Activated CD4-positive, CD25-positive, alpha-beta regulatory T cell (primary cell): ENCODE measurements around the gene ADPRM.
A peak's percentile ranks its signal among the peaks of the same experiment; 100 is the strongest.
"Not testable (repeated sequence)": the region's sequence is repeated elsewhere in the genome, so short reads cannot be mapped to it uniquely, and the experiment has no call there.

Experiments
- DNase-seq, 4 experiments: peaks; one replicate each; lab custom pipeline; 2025; lab: John Stamatoyannopoulos, UW

ADPRM gene

GRCh38 chr17:10697092-10698081, at the start of gene ADPRM, which contains the start of gene SCO1:
Gene ADPRM, plus strand, starts transcription at chr17:10697594. Its CDS starts 7,333 bp downstream, at chr17:10704927.
Gene SCO1, minus strand, starts transcription at chr17:10697533. Its CDS starts 26 bp downstream, at chr17:10697507.
- peak; percentile 78 to 84 (median 81) for DNase-seq

- no peak for DNase-seq
Observed at GRCh38 chr17:10648381-10648780, 49.0 kb upstream of the ADPRM start.

DNA sequence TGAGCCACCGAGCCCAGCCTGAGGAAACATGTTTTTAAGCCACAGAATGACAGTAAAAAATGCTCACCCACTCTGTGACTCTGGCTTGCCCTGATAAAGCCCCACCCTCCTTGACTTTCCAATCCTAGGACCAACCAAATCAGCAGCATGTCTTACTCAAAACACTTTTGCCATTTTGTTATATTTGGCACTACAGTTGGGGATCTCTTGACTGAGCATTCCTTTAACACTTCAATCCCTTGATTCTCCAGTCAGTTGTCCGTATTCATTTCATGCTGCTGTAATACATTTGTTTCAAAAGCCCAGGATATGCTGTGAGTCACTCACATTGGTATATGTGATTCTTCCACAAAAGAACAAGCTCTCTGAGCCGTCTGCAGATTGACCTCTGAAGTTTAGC, 48.4 kb upstream of the ADPRM start:
- DNase-seq = no peak

- no peak for DNase-seq
Observed at GRCh38 chr17:10649602-10650001, 47.8 kb upstream of the ADPRM start.

DNA sequence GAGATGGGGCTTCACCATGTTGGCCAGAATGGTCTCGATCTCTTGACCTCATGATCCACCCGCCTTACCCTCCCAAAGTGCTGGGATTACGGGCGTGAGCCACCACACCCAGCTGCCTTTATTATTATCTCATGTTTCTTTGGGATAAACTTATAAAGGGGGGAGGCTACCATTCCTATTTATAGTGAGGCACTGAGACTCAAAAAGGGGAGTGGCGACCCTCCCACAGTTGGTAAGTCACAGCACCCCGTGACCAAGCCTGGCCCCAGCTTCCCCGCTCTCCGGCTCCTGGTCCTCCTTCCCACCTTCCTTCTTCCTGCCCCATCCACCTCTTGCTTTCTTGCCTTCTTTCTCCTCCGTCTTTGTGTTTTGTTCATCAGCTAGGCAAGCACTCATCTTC, 45.5 kb upstream of the ADPRM start:
- no peak for DNase-seq

GRCh38 chr17:10652984-10653659, 44.3 kb upstream of the ADPRM start:
- DNase-seq = no peak

DNA sequence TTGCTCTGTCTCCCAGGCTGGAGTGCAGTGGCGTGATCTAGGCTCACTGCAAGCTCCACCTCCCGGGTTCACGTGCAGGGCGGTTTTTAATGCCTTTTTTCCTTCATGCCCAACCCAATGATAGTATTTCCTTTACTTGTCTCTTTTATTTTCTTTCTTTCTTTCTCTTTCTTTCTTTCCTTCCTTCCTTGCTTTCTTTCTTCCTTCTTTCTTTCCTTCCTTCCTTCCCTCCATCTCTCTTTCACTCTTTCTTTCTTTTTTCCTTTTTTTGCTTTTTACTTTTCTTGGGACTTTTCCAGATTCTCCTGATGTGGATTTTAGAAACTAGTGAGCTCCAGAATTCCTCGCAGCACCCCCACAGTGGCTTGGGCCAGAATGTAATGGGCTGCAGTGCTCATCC, 43.4 kb upstream of the ADPRM start:
- DNase-seq = no peak

- no peak for DNase-seq
Observed at GRCh38 chr17:10657148-10657547, 40.2 kb upstream of the ADPRM start, which contains the start of gene MYH3. Gene MYH3, minus strand, starts transcription at chr17:10657309. Its CDS starts 2,245 bp downstream, at chr17:10655064.

DNA sequence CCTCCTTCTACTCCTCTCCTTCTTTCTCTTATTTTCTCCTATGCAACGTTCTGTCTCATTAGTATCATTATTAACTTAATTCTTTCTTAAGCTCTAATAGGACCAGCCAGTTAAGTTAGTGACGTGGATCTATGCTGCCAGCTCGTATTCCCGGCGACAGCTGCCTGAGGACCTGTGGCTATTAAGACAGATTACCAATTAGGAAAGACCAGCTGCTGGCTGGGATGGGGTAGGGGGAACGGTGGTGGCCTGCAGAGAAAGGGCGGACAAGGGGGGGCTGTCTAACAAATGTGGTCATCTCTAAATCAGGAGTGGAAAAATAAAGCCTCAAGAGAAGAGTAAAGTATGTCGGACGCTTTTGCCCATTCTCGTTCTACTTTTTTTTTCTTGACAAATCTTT, 39.5 kb upstream of the ADPRM start:
- DNase-seq = no peak

GRCh38 chr17:10661437-10661836, 36.0 kb upstream of the ADPRM start:
- no peak for DNase-seq

DNA sequence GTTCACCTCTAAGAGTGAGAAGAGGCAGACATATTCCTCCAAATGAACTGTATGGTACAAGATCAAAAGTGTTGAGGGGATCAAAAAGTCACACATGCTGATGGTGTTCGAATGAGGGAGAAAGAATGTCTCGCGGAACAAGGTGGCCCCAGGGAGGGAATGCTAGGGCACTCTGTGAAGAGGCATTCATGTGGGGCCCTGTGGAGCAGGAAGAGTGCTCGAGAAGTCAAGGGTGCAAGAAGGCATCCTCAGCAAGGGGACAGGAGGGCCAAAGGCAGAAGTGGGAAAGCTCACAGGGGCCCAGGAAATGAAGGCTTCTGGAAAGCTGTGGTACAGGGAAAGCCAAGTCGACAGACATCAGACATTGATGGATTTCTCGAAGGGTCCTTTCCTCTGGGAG, 34.2 kb upstream of the ADPRM start:
- no peak for DNase-seq

- DNase-seq = no peak
Observed at GRCh38 chr17:10664571-10664970, 32.8 kb upstream of the ADPRM start.

DNA sequence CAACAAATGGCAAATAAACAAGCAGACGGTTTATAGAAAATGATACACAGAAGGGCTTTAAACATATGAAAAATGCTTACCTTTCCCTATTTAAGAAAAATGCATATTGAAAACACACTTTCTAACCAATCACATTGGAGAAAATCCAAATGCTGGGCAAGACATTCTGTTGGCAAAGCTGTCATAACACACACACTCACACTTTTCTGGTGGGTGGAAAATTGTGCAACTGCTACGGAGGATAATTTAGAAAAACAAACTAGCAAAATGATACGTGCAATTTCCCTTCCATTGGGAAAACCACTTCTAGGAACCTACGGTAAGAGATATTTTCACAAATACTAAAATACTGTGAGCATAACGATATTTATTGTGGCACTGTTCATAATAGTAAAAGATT, 30.5 kb upstream of the ADPRM start:
- DNase-seq = no peak

DNA sequence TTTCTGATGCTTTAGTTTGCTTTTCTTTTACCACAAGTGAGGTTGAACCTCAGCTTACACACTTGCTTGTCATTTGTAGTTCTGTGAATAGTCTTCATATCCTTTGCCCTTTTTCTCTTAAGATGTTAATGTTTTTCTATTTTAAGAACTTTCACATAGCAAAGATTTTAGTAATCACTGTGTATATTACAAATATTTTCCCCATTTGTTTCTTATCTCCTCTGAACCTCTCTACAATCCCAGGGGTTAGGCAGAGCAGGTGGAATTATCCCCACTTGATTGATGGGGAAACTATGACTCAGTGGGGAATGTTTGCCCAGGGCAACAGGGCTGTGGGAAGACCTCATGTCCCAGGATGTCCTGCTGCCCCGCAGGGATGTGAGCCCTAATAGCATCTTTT, 28.6 kb upstream of the ADPRM start:
- DNase-seq = no peak

- DNase-seq = no peak
Observed at GRCh38 chr17:10673312-10673711, 24.1 kb upstream of the ADPRM start.

- no peak for DNase-seq
Observed at GRCh38 chr17:10674704-10675103, 22.7 kb upstream of the ADPRM start.

DNA sequence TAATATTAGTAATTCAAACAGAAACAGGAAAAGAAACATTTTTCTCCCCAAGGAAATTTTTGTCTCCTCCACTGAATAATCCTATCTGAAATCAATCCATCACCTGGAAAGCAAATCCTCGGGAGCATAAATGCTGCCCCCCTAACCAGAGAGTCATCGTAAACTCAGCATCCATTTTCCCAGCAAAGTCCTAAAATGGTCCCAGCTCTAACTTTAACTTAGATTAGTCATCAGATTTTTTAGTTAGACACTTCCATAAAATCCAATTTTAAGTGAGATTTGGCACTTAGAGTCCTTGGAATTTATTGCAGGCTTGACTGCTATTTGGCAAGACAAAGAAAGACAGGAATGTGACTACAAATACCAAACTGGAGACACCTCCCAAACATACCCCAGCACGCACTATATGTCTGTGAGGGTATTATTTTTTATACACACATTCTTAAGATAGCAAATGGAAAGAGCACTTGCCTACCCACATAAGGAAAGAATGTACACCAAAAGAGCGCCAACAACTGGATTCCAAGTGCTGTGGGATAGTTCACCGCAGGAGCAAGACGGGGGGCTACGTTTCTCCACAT, 15.4 kb upstream of the ADPRM start:
- no peak for DNase-seq

DNA sequence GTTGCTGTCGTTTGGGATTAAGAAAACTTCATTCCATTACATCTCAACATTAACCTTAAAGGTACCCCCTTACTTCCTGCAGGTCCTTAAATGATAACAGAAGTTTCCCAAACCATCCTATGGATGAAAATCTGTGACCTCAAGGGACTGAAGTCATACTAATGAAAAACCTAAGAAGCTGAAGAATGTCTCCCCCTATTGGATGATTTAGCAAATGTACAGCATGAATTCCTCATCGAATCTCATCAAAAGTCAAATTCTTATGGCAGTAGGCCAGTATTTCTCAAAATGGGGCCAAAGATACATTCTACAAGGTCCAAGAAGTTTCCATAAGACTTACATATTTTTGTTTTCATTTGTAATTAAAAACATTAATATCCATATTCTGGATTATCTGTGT, 13.5 kb upstream of the ADPRM start:
- DNase-seq = no peak

GRCh38 chr17:10687499-10687898, 9.9 kb upstream of the ADPRM start:
- DNase-seq = no peak

GRCh38 chr17:10695875-10696407, 1.5 kb upstream of the ADPRM start:
- not testable (repeated sequence) for DNase-seq

DNA sequence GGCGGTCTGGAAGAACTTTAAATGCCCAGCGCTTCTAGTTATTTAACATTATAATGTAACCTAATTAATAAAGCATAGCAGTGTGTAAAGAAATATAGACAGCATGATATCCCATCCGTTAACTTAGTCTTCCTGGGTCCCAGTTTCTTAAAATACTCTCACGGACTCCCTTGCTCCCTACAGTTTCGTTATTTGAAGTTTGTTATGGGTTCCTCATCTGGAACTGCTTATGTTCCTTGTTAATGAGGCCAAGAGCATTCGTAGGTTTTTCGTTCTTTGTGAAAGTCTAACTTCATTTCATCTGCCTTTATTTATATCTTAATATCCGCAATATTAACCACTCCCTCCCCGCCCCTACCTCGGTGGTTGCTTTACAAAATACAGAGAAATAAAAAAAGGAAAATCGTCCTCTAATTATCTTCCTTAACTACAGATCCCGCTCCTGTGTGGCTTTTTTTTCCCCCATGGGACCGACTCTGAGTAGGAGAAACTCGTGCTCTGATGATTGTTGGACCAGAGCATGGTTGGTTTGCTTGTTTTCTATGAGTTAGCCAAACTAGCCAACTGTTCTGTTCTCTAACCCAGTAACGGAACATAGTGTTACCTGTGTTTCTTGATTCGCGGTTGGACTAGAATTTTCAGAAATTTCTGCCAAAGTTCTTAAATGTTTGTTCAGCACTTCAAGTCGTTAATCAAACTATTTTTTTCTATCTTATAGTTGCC, 863 bp downstream of the ADPRM start:
- DNase-seq = no peak

- no peak for DNase-seq
Observed at GRCh38 chr17:10699856-10700255, 2.5 kb downstream of the ADPRM start.
